Endothelial cell of umbilical vein (primary cell): ENCODE data around the gene DGKI.

Source experiments
- CTCF ChIP-seq, 2 donors: IDR thresholded peaks; 1 replicate in 1 of 2; 2 replicates in 1 of 2; pipeline ENCODE4 v1.5.1; 2011; ENCODE audit warnings: low read length in 2 of 2, mild to moderate bottlenecking in 2 of 2, moderate library complexity in 2 of 2, control low read depth in 1 of 2, inconsistent platforms in 1 of 2, low read depth in 1 of 2; ENCODE audit not compliant: insufficient read depth in 1 of 2; ENCODE audit errors: extremely low read depth in 1 of 2
- EZH2 ChIP-seq: IDR thresholded peaks from 2 replicates; pipeline ENCODE4 v1.6.1; 2012; ENCODE audit warnings: borderline replicate concordance, low read depth, mild to moderate bottlenecking, moderate library complexity, low read length, inconsistent platforms; ENCODE audit not compliant: severe bottlenecking
- POLR2AphosphoS5 ChIP-seq: IDR thresholded peaks from 2 replicates; pipeline ENCODE4 v1.6.1; 2012; ENCODE audit warnings: low read depth, mild to moderate bottlenecking, control low read depth, low read length, moderate library complexity; ENCODE audit not compliant: insufficient read depth

- no peak for TF ChIP-seq CTCF (IDR thresholded peaks at IDR 0.05; ENCODE audit: extremely low read depth in 1 of 2, insufficient read depth in 1 of 2, low read depth in 1 of 2, low read length in 2 of 2)
- no peak for TF ChIP-seq EZH2
- no peak for TF ChIP-seq POLR2AphosphoS5
Observed at GRCh38 chr7:137694405-137694804, 152.4 kb downstream of the DGKI start.
